Smooth muscle cell (in vitro differentiated cells): ENCODE data around the gene SCYL1. TPM values are rescaled to one million over a fixed set of nuclear protein-coding genes. Genes with fewer than 3 reads are reported as not detected.

Experiments used
- DNase-seq: peaks from one replicate; lab custom pipeline; 2025; ENCODE audit not compliant: unreplicated experiment; lab: John Stamatoyannopoulos, UW
- H2AFZ ChIP-seq: fragments of 200-600 bp; sonication (generic); 2 replicates; pipeline ENCODE4 v1.6.0; 2016; ENCODE audit warnings: antibody characterized with exemption, low read depth, mild to moderate bottlenecking
- H3F3A ChIP-seq: fragments of 200-600 bp; sonication (generic); 2 replicates; pipeline ENCODE4 v1.6.0; 2017; ENCODE audit warnings: antibody characterized with exemption, low read depth
- H3K27ac ChIP-seq: fragments of 200-600 bp; sonication (generic); 2 replicates; pipeline ENCODE4 v1.5.1; 2016; ENCODE audit warnings: low read depth, mild to moderate bottlenecking
- H3K27me3 ChIP-seq: fragments of 200-600 bp; sonication (generic); 2 replicates; pipeline ENCODE4 v1.6.1; 2016; ENCODE audit warnings: low read depth, mild to moderate bottlenecking
- H3K36me3 ChIP-seq: fragments of 200-600 bp; sonication (generic); 2 replicates; pipeline ENCODE4 v1.5.1; 2016; ENCODE audit warnings: low read depth
- H3K4me1 ChIP-seq: fragments of 200-600 bp; sonication (generic); 2 replicates; pipeline ENCODE4 v1.5.1; 2016; ENCODE audit warnings: low read depth
- H3K4me2 ChIP-seq: fragments of 200-600 bp; sonication (generic); 2 replicates; pipeline ENCODE4 v1.6.0; 2016; ENCODE audit warnings: mild to moderate bottlenecking
- H3K4me3 ChIP-seq: fragments of 200-600 bp; sonication (generic); 2 replicates; pipeline ENCODE4 v1.5.1; 2016; ENCODE audit warnings: mild to moderate bottlenecking
- H3K79me2 ChIP-seq: fragments of 200-600 bp; sonication (generic); 2 replicates; pipeline ENCODE4 v1.6.0; 2016; ENCODE audit warnings: low read depth, mild to moderate bottlenecking
- H3K9ac ChIP-seq: fragments of 200-600 bp; sonication (generic); 2 replicates; pipeline ENCODE4 v1.6.0; 2016; ENCODE audit warnings: low read depth
- H3K9me3 ChIP-seq: fragments of 200-600 bp; sonication (generic); replicated peaks from 2 replicates; pipeline ENCODE4 v1.5.1; 2016; ENCODE audit warnings: low read depth
- H4K20me1 ChIP-seq: fragments of 200-600 bp; sonication (generic); 2 replicates; pipeline ENCODE4 v1.6.0; 2016; ENCODE audit warnings: low read depth
- CTCF ChIP-seq: fragments of 200-600 bp; sonication (generic); IDR thresholded peaks from 2 replicates; pipeline ENCODE4 v1.5.1; 2017; ENCODE audit warnings: borderline replicate concordance, mild to moderate bottlenecking, antibody characterized with exemption; ENCODE audit not compliant: insufficient read depth, poor library complexity, severe bottlenecking
- WGBS: methylation state at CpG from one replicate; pipeline ENCODE4 v1.1.7; 2016; ENCODE audit warnings: low lambda C conversion rate; 5-methylcytosine and 5-hydroxymethylcytosine counted together
- polyA plus RNA-seq: library from polyadenylated mRNA; unstranded; fragments of >200 nt; fragmentation: Nextera tagmentation; extraction: Ambion mirVana; gene quantifications from 2 replicates; pipeline ENCODE4 v1.2.1, GENCODE V29; 2016
- total RNA-seq: library from RNA; depleted of rRNA; stranded (reverse); fragments of >200 nt; gene quantifications from 2 replicates; pipeline ENCODE4 v1.2.3, GENCODE V29; 2014

SCYL1 gene
- total and polyA plus RNA-seq, 2 experiments from 2014 or later = 66.6 to 123 TPM

- Histone ChIP-seq H3K4me2 (peak overlapping the region; percentile 77), H3K4me3 (no peak overlapping the region)
- 44% methylated on average over 3 of the region's 3 CpGs for whole genome bisulfite sequencing
Measured at GRCh38 chr11:65491163-65491465, 33.8 kb upstream of the SCYL1 start.

GRCh38 chr11:65491614-65492386 lies 33.1 kb upstream of the SCYL1 start:
- Histone ChIP-seq H3K79me2 (peaks cover 24% of the 10 kb centered on the region), H3K4me3 (no peak overlapping the region), H3K27me3 (no peaks in the 10 kb centered on the region), H3K9me3 (no peaks in the 10 kb centered on the region), H2AFZ (no peak overlapping the region), H3K36me3 (no peaks in the 10 kb centered on the region), H3K27ac (peak overlapping the region; percentile 98), H3F3A (peaks cover 61% of the 10 kb centered on the region), H3K4me1 (peaks cover 80% of the 10 kb centered on the region), H4K20me1 (no peaks in the 10 kb centered on the region), H3K4me2 (peak overlapping the region; percentile 77), H3K9ac (peak overlapping the region; percentile 92)
- no peak for TF ChIP-seq CTCF
- WGBS = 21% methylated on average over 17 of the region's 17 CpGs
- peak; percentile 40 for DNase-seq

More at GRCh38 chr11:65491163-65491465, 33.8 kb upstream of the SCYL1 start:
- TF ChIP-seq CTCF = no peak
- no peaks in the 10 kb centered on the region for H3K36me3 ChIP-seq
- H3F3A ChIP-seq = peaks cover 65% of the 10 kb centered on the region
- peaks cover 21% of the 10 kb centered on the region for H3K79me2 ChIP-seq
- DNase-seq = no peak
- peak overlapping the region; percentile 98 for H3K27ac ChIP-seq
- no peak overlapping the region for H2AFZ ChIP-seq
- H3K9ac ChIP-seq = peak overlapping the region; percentile 92
- no peaks in the 10 kb centered on the region for H3K9me3 ChIP-seq
- H3K27me3 ChIP-seq = no peaks in the 10 kb centered on the region
- H3K4me1 ChIP-seq = peaks cover 76% of the 10 kb centered on the region
- H4K20me1 ChIP-seq = no peaks in the 10 kb centered on the region

GRCh38 chr11:65492387-65492636 lies 32.6 kb upstream of the SCYL1 start:
- WGBS = 67% methylated on average over 4 of the region's 4 CpGs
- Histone ChIP-seq H3K79me2 (peaks cover 24% of the 10 kb centered on the region), H3K4me1 (peaks cover 78% of the 10 kb centered on the region), H3F3A (peaks cover 56% of the 10 kb centered on the region), H2AFZ (no peak overlapping the region), H3K9me3 (no peaks in the 10 kb centered on the region), H3K9ac (peak overlapping the region; percentile 92), H3K4me2 (peak overlapping the region; percentile 77), H3K36me3 (no peaks in the 10 kb centered on the region), H3K27ac (peak overlapping the region; percentile 98), H4K20me1 (no peaks in the 10 kb centered on the region), H3K27me3 (no peaks in the 10 kb centered on the region), H3K4me3 (no peak overlapping the region)
- DNase-seq = no peak
- no peak for TF ChIP-seq CTCF
